Activated CD8-positive, alpha-beta T cell treated with anti-CD3 and anti-CD28 coated beads, Interleukin-2, amount 10 ng/mL, durations not matched to agents 7 days and 5 days (primary cell): ENCODE results near the gene CDKN2B-AS1. TPM values are rescaled to one million over a fixed set of nuclear protein-coding genes. Genes with fewer than 3 reads are reported as not detected.

Experiments
- ATAC-seq: fragments of 150-1000 bp; cut with Tn5 transposase; one replicate; pipeline ENCODE4 v1.10.0; 2021; ENCODE audit warnings: moderate library complexity
- CTCF ChIA-PET: fragments of 350-600 bp; sonication (Branson Sonifier 250); formaldehyde crosslinking; loops from one replicate; lab custom pipeline; 2021; ENCODE audit warnings: antibody characterized with exemption; lab: Charles Lee
- POLR2A ChIA-PET: fragments of 350-600 bp; sonication (Branson Sonifier 250); formaldehyde crosslinking; loops from one replicate; lab custom pipeline; 2021; ENCODE audit warnings: antibody characterized with exemption; lab: Charles Lee
- DNase-seq: peaks from one replicate; pipeline ENCODE4 v3.0.0-alpha.2; 2020
- H3K27ac Mint-ChIP-seq: one replicate; pipeline ENCODE4 v1.8.0; 2021; ENCODE audit warnings: mild to moderate bottlenecking, mixed read lengths
- H3K27me3 Mint-ChIP-seq: one replicate; pipeline ENCODE4 v1.8.0; 2021; ENCODE audit warnings: low read depth, mixed read lengths
- H3K36me3 Mint-ChIP-seq: one replicate; pipeline ENCODE4 v1.8.0; 2021; ENCODE audit warnings: low read depth, mixed read lengths
- H3K4me1 Mint-ChIP-seq: one replicate; pipeline ENCODE4 v1.8.0; 2021; ENCODE audit warnings: low read depth, mixed read lengths
- H3K4me3 Mint-ChIP-seq: one replicate; pipeline ENCODE4 v1.8.0; 2021; ENCODE audit warnings: mild to moderate bottlenecking, mixed read lengths
- H3K9me3 Mint-ChIP-seq: one replicate; pipeline ENCODE4 v1.8.0; 2022; ENCODE audit warnings: mixed read lengths; ENCODE audit not compliant: insufficient read depth
- total RNA-seq, 2 experiments: library from RNA; stranded (reverse); gene quantifications; one replicate each; pipeline ENCODE4 v1.2.3, GENCODE V29; 2021

The CDKN2B-AS1 gene
- total RNA-seq, 2 experiments from 2014 or later = 6.4 to 6.9 TPM

GRCh38 chr9:22009506-22009867, 14.9 kb downstream of the CDKN2B-AS1 start:
- Mint-ChIP-seq H3K27me3 (peaks cover 51% of the 10 kb centered on the region), H3K4me1 (peaks cover 36% of the 10 kb centered on the region), H3K27ac (no peak overlapping the region), H3K9me3 (no peaks in the 10 kb centered on the region), H3K36me3 (peaks cover 26% of the 10 kb centered on the region), H3K4me3 (peak overlapping the region; percentile 82)
- POLR2A ChIA-PET = no interaction called here
- ATAC-seq = peak; percentile 21
- DNase-seq = no peak
- CTCF ChIA-PET = interaction anchor here (0.6 to 5.7 kb wide), 34 partner anchors 9 to 785 kb away, joined by 3 to 95 read pairs (median 8); partner anchors contain the start of genes CDKN2A and CDKN2B-AS1

- no peak for ATAC-seq
- Mint-ChIP-seq H3K9me3 (no peaks in the 10 kb centered on the region), H3K4me3 (no peak overlapping the region), H3K27me3 (peaks cover 35% of the 10 kb centered on the region), H3K4me1 (peaks cover 22% of the 10 kb centered on the region), H3K27ac (no peak overlapping the region), H3K36me3 (peaks cover 16% of the 10 kb centered on the region)
- ChIA-PET CTCF (interaction anchor here (0.7 to 5.7 kb wide), 11 partner anchors 11 to 233 kb away, joined by 3 to 95 read pairs (median 4); partner anchors contain the start of genes CDKN2A and CDKN2B-AS1), POLR2A (interaction anchor here (0.5 to 1.0 kb wide), 2 partner anchors 78 to 83 kb away, joined by 3 read pairs; no protein-coding TSS in a partner anchor)
- DNase-seq = peak; percentile 70
Observed at GRCh38 chr9:22010866-22011625, 16.5 kb downstream of the CDKN2B-AS1 start.

- peaks cover 35% of the 10 kb centered on the region for H3K27me3 Mint-ChIP-seq
- H3K4me1 Mint-ChIP-seq = no peaks in the 10 kb centered on the region
- peaks cover 5% of the 10 kb centered on the region for H3K36me3 Mint-ChIP-seq
- DNase-seq (no peak), ATAC-seq (no peak)
- POLR2A ChIA-PET = no interaction called here
- H3K9me3 Mint-ChIP-seq = peaks cover 4% of the 10 kb centered on the region
- CTCF ChIA-PET = interaction anchor here (1.2 to 1.5 kb wide), 2 partner anchors 13 to 97 kb away, joined by 3 to 5 read pairs; partner anchors contain the start of gene CDKN2B
- H3K4me3 Mint-ChIP-seq = no peak overlapping the region
- no peak overlapping the region for H3K27ac Mint-ChIP-seq
Observed at GRCh38 chr9:22022396-22022795, 27.8 kb downstream of the CDKN2B-AS1 start.

GRCh38 chr9:22026696-22027095, 32.1 kb downstream of the CDKN2B-AS1 start:
- H3K9me3 Mint-ChIP-seq = no peaks in the 10 kb centered on the region
- CTCF ChIA-PET = interaction anchor here (1.2 kb wide), 1 partner anchor 19 kb away, joined by 3 read pairs; no protein-coding TSS in a partner anchor
- peaks cover 21% of the 10 kb centered on the region for H3K27me3 Mint-ChIP-seq
- DNase-seq (no peak), ATAC-seq (no peak)
- peaks cover 9% of the 10 kb centered on the region for H3K4me1 Mint-ChIP-seq
- H3K27ac Mint-ChIP-seq = no peak overlapping the region
- POLR2A ChIA-PET = interaction anchor here (0.6 kb wide), 1 partner anchor 53 kb away, joined by 3 read pairs; no protein-coding TSS in a partner anchor
- no peak overlapping the region for H3K4me3 Mint-ChIP-seq
- peaks cover 6% of the 10 kb centered on the region for H3K36me3 Mint-ChIP-seq

GRCh38 chr9:22028394-22028793, 33.8 kb downstream of the CDKN2B-AS1 start:
- Mint-ChIP-seq H3K9me3 (no peaks in the 10 kb centered on the region), H3K4me3 (no peak overlapping the region), H3K27me3 (peaks cover 9% of the 10 kb centered on the region), H3K4me1 (peaks cover 13% of the 10 kb centered on the region), H3K36me3 (peaks cover 9% of the 10 kb centered on the region), H3K27ac (no peak overlapping the region)
- ChIA-PET CTCF (interaction anchor here (1.0 to 3.5 kb wide), 2 partner anchors 11 to 20 kb away, joined by 3 to 21 read pairs; partner anchors contain the start of gene CDKN2B), POLR2A (interaction anchor here (0.6 kb wide), 1 partner anchor 31 kb away, joined by 3 read pairs; no protein-coding TSS in a partner anchor)
- DNase-seq (no peak), ATAC-seq (no peak)

- H3K9me3 Mint-ChIP-seq = no peaks in the 10 kb centered on the region
- H3K4me3 Mint-ChIP-seq = no peak overlapping the region
- peaks cover 10% of the 10 kb centered on the region for H3K36me3 Mint-ChIP-seq
Observed at GRCh38 chr9:22029231-22029630, 34.6 kb downstream of the CDKN2B-AS1 start.

GRCh38 chr9:22030101-22030598, 35.6 kb downstream of the CDKN2B-AS1 start:
- ATAC-seq (no peak), DNase-seq (no peak)
- Mint-ChIP-seq H3K4me3 (no peak overlapping the region), H3K4me1 (peaks cover 18% of the 10 kb centered on the region), H3K36me3 (peaks cover 14% of the 10 kb centered on the region), H3K27ac (no peak overlapping the region), H3K9me3 (no peaks in the 10 kb centered on the region), H3K27me3 (peaks cover 9% of the 10 kb centered on the region)
- ChIA-PET POLR2A (interaction anchor here (0.9 kb wide), 1 partner anchor 10 kb away, joined by 3 read pairs; no protein-coding TSS in a partner anchor), CTCF (interaction anchor here (1.1 to 3.5 kb wide), 4 partner anchors 11 to 217 kb away, joined by 4 to 21 read pairs (median 9); partner anchors contain the start of gene CDKN2B)

More at GRCh38 chr9:22029231-22029630, 34.6 kb downstream of the CDKN2B-AS1 start:
- ChIA-PET CTCF (interaction anchor here (1.1 to 3.5 kb wide), 3 partner anchors 12 to 216 kb away, joined by 4 to 21 read pairs (median 14); partner anchors contain the start of gene CDKN2B), POLR2A (no interaction called here)
- H3K4me1 Mint-ChIP-seq = peaks cover 13% of the 10 kb centered on the region
- H3K27me3 Mint-ChIP-seq = peaks cover 9% of the 10 kb centered on the region
- H3K27ac Mint-ChIP-seq = no peak overlapping the region
- no peak for ATAC-seq
- DNase-seq = no peak

- DNase-seq (no peak), ATAC-seq (no peak)
- ChIA-PET CTCF (interaction anchor here (1.1 to 3.2 kb wide), 4 partner anchors 88 to 219 kb away, joined by 3 to 14 read pairs (median 5); no protein-coding TSS in a partner anchor), POLR2A (no interaction called here)
- H3K4me1 Mint-ChIP-seq = peaks cover 33% of the 10 kb centered on the region
- H3K9me3 Mint-ChIP-seq = no peaks in the 10 kb centered on the region
- H3K36me3 Mint-ChIP-seq = peaks cover 21% of the 10 kb centered on the region
- no peak overlapping the region for H3K4me3 Mint-ChIP-seq
- no peak overlapping the region for H3K27ac Mint-ChIP-seq
- H3K27me3 Mint-ChIP-seq = peaks cover 9% of the 10 kb centered on the region
Observed at GRCh38 chr9:22031655-22032411, 37.2 kb downstream of the CDKN2B-AS1 start.

- peaks cover 45% of the 10 kb centered on the region for H3K4me1 Mint-ChIP-seq
- H3K9me3 Mint-ChIP-seq = no peaks in the 10 kb centered on the region
- peaks cover 7% of the 10 kb centered on the region for H3K27me3 Mint-ChIP-seq
- no peak overlapping the region for H3K4me3 Mint-ChIP-seq
- no peak for DNase-seq
- H3K36me3 Mint-ChIP-seq = peaks cover 23% of the 10 kb centered on the region
- H3K27ac Mint-ChIP-seq = no peak overlapping the region
- ATAC-seq = no peak
- ChIA-PET POLR2A (no interaction called here), CTCF (interaction anchor here (1.1 kb wide), 1 partner anchor 197 kb away, joined by 3 read pairs; no protein-coding TSS in a partner anchor)
Observed at GRCh38 chr9:22033012-22033630, 38.5 kb downstream of the CDKN2B-AS1 start.

- peak; percentile 38 for DNase-seq
- CTCF ChIA-PET = interaction anchor here (1.1 to 9.0 kb wide), 6 partner anchors 14 to 225 kb away, joined by 4 to 112 read pairs (median 42); partner anchors contain the start of gene CDKN2B
- H3K9me3 Mint-ChIP-seq = no peaks in the 10 kb centered on the region
Observed at GRCh38 chr9:22035591-22036011, 41.0 kb downstream of the CDKN2B-AS1 start.

More at GRCh38 chr9:22035591-22036011, 41.0 kb downstream of the CDKN2B-AS1 start:
- peaks cover 23% of the 10 kb centered on the region for H3K36me3 Mint-ChIP-seq
- H3K27me3 Mint-ChIP-seq = peaks cover 4% of the 10 kb centered on the region
- POLR2A ChIA-PET = no interaction called here
- peaks cover 48% of the 10 kb centered on the region for H3K4me1 Mint-ChIP-seq
- H3K4me3 Mint-ChIP-seq = no peak overlapping the region
- ATAC-seq = peak; percentile 69
- H3K27ac Mint-ChIP-seq = peak overlapping the region; percentile 35
